Spleen (tissue), 11 donors: ENCODE measurements around the gene AXDND1. TPM values are rescaled to one million over a fixed set of nuclear protein-coding genes. Genes with fewer than 3 reads are reported as not detected.

ENCODE experiments used
- DNase-seq: peaks from one replicate; pipeline ENCODE4 v3.0.0-alpha.2; 2020
- H3K27ac ChIP-seq, 8 donors: fragments of 200-600 bp; sonication (generic) in 7 of 8; 1 replicate in 4 of 8; 2 replicates in 4 of 8; pipeline versions ENCODE4 v1.5.0 to v1.8.0; 2016 to 2021; ENCODE audit warnings: inconsistent platforms in 4 of 8, mild to moderate bottlenecking in 4 of 8, moderate library complexity in 1 of 8
- H3K27me3 ChIP-seq, 7 donors: fragments of 200-600 bp; sonication (generic) in 6 of 7; replicated peaks in 1 of 7; 1 replicate in 4 of 7; 2 replicates in 3 of 7; pipeline versions ENCODE4 v1.5.0 to v1.8.0; 2016 to 2021; ENCODE audit warnings: inconsistent platforms in 3 of 7, mild to moderate bottlenecking in 1 of 7
- H3K36me3 ChIP-seq, 6 donors: fragments of 200-600 bp; sonication (generic) in 5 of 6; 1 replicate in 4 of 6; 2 replicates in 2 of 6; pipeline versions ENCODE4 v1.5.0 to v1.8.0; 2016 to 2021; ENCODE audit warnings: inconsistent platforms in 2 of 6
- H3K4me1 ChIP-seq, 6 donors: fragments of 200-600 bp; sonication (generic) in 5 of 6; 1 replicate in 3 of 6; 2 replicates in 3 of 6; pipeline versions ENCODE4 v1.5.0 to v1.8.0; 2016 to 2021; ENCODE audit warnings: inconsistent platforms in 3 of 6
- H3K4me3 ChIP-seq, 8 donors: fragments of 200-600 bp; sonication (generic) in 7 of 8; 1 replicate in 4 of 8; 2 replicates in 4 of 8; pipeline versions ENCODE4 v1.5.0 to v1.8.0; 2016 to 2021; ENCODE audit warnings: inconsistent platforms in 4 of 8, mild to moderate bottlenecking in 4 of 8, moderate library complexity in 2 of 8
- H3K9me3 ChIP-seq, 8 donors: fragments of 200-600 bp; sonication (generic) in 7 of 8; 1 replicate in 4 of 8; 2 replicates in 4 of 8; pipeline versions ENCODE4 v1.5.0 to v1.8.0; 2016 to 2021; ENCODE audit warnings: inconsistent platforms in 4 of 8
- CTCF ChIP-seq, 11 experiments: fragments of 200-600 bp in 7 of 11; fragments of 450-650 bp in 4 of 11; sonication (generic) in 4 of 11; IDR thresholded peaks in 8 of 11; conservative IDR thresholded peaks in 3 of 11; 1 replicate in 7 of 11; 2 replicates in 4 of 11; pipeline versions ENCODE4 v1.4.0 to v1.8.0; 2016 to 2021; ENCODE audit warnings: antibody characterized with exemption in 11 of 11, inconsistent platforms in 4 of 11, mild to moderate bottlenecking in 1 of 11
- POLR2A ChIP-seq, 3 donors: fragments of 450-650 bp; IDR thresholded peaks; one replicate each; pipeline ENCODE4 v1.5.1; 2017; ENCODE audit warnings: antibody characterized with exemption in 3 of 3, mild to moderate bottlenecking in 1 of 3
- POLR2AphosphoS5 ChIP-seq, 3 donors: sonication (generic); formaldehyde crosslinking; IDR thresholded peaks; one replicate each; pipeline ENCODE4 v1.5.1; 2017; ENCODE audit warnings: antibody characterized with exemption in 3 of 3
- WGBS, 5 donors: extraction: QIAGEN DNeasy Blood & Tissue Kit in 3 of 5; methylation state at CpG; one replicate each; pipeline versions ENCODE4 v1.1.5 to v1.1.7; 2013 to 2018; 5-methylcytosine and 5-hydroxymethylcytosine counted together
- intact Hi-C: fragments of 100-400 bp; cut with DNase I; formaldehyde crosslinking; loops from one replicate; pipeline ENCODE4 v1.15.0; 2023; ENCODE audit warnings: low total_unique reads
- polyA plus RNA-seq, 3 donors: library from polyadenylated mRNA; stranded (reverse); fragments of 200-250 nt; gene quantifications; one replicate each; pipeline ENCODE4 v1.2.1, GENCODE V29; 2013
- total RNA-seq, 7 donors: library from RNA; depleted of rRNA in 3 of 7; stranded (reverse); fragments of >200 nt in 3 of 7; fragmentation: NEBNext Ultra II Directional in 4 of 7; extraction: Animal tissue kit (Norgen Biotek cat#: 25700) in 4 of 7; gene quantifications; one replicate each; pipeline versions ENCODE4 v1.1.0 to v1.2.1, GENCODE V29; 2016 to 2021
- donor health status: healthy with polysubstance abuse.
- donor health status: DM: no; HTN: no; CAD: no; lungs with moderate emphysema.
- donor health status: DM: no; HTN: no; CAD: no.
- donor health status: Bipolar disorder and iron deficiency.
- donor health status: healthy.
- donor health status: DM: no; HTN: no; CAD: no.
- donor health status: DM: yes; HTN: yes; CAD: no.

Gene AXDND1
- total and polyA plus RNA-seq, 10 donors = 0.19 to 0.66 (median 0.21) TPM; not detected in 6

- TF ChIP-seq POLR2A (IDR thresholded peaks at IDR 0.05) = no peak
- no peak for TF ChIP-seq CTCF (IDR thresholded peaks at IDR 0.05 in 8 of 11, conservative IDR thresholded peaks at IDR 0.05 in 3 of 11)
- TF ChIP-seq POLR2AphosphoS5 (IDR thresholded peaks at IDR 0.05) = no peak
- Histone ChIP-seq H3K27me3 (peaks cover 0 to 61% (median 27%) of the 10 kb centered on the region in 7 donors), H3K27ac (no peak overlapping the region), H3K36me3 (no peaks in the 10 kb centered on the region), H3K4me3 (no peak overlapping the region), H3K4me1 (peaks cover 0 to 14% (median 4%) of the 10 kb centered on the region in 6 donors), H3K9me3 (no peaks in the 10 kb centered on the region)
- intact Hi-C loops = no loop called here
- DNase-seq = no peak
- WGBS, 5 donors = 22 to 34% (median 24%) methylated on average over 5 of the region's 5 CpGs
These were observed 210.7 kb downstream of the AXDND1 start for GRCh38 chr1:179576509-179576908.

GRCh38 chr1:179583771-179584320 lies 218.1 kb downstream of the AXDND1 start:
- Histone ChIP-seq H3K9me3 (no peaks in the 10 kb centered on the region), H3K27me3 (peaks cover 0 to 66% (median 9%) of the 10 kb centered on the region in 7 donors), H3K4me1 (peaks cover 0 to 7% (median 4%) of the 10 kb centered on the region in 6 donors), H3K27ac (no peak overlapping the region), H3K36me3 (no peaks in the 10 kb centered on the region), H3K4me3 (no peak overlapping the region)
- TF ChIP-seq CTCF (IDR thresholded peaks at IDR 0.05 in 8 of 11, conservative IDR thresholded peaks at IDR 0.05 in 3 of 11) = no peak
- no peak for TF ChIP-seq POLR2AphosphoS5 (IDR thresholded peaks at IDR 0.05)
- TF ChIP-seq POLR2A (IDR thresholded peaks at IDR 0.05) = no peak
- WGBS, 5 donors = 70 to 80% (median 76%) methylated on average over 5 of the region's 5 CpGs
- DNase-seq = no peak
- intact Hi-C loops = no loop called here

GRCh38 chr1:179586107-179586823 lies 220.5 kb downstream of the AXDND1 start:
- DNase-seq = no peak
- TF ChIP-seq POLR2A (IDR thresholded peaks at IDR 0.05) (no peak), CTCF (IDR thresholded peaks at IDR 0.05 in 8 of 11, conservative IDR thresholded peaks at IDR 0.05 in 3 of 11) (peak in 4 of 11 experiments; percentile 12 to 38 (median 22)), POLR2AphosphoS5 (IDR thresholded peaks at IDR 0.05) (peak in 2 of 3 donors; percentile 58 to 74)
- Histone ChIP-seq H3K36me3 (no peaks in the 10 kb centered on the region), H3K4me3 (peak overlapping the region in 6 of 8 donors; percentile 13 to 53 (median 17)), H3K27me3 (peaks cover 0 to 77% (median 12%) of the 10 kb centered on the region in 7 donors), H3K9me3 (no peaks in the 10 kb centered on the region), H3K27ac (peak overlapping the region in 6 of 8 donors; percentile 47 to 81 (median 64)), H3K4me1 (peaks cover 0 to 7% (median 4%) of the 10 kb centered on the region in 6 donors)
- 9 to 23% (median 13%) methylated on average over 26 to 60 of the region's 60 CpGs for WGBS, 5 donors
- intact Hi-C loops = no loop called here

- H3K36me3 ChIP-seq = no peaks in the 10 kb centered on the region
- no peak for DNase-seq
- intact Hi-C loops = no loop called here
- 78 to 94% (median 86%) methylated on average over 6 of the region's 6 CpGs for WGBS, 5 donors
- H3K4me1 ChIP-seq = peaks cover 0 to 14% (median 6%) of the 10 kb centered on the region in 6 donors
- H3K27me3 ChIP-seq = peaks cover 0 to 87% (median 21%) of the 10 kb centered on the region in 7 donors
- H3K9me3 ChIP-seq = peaks cover 0 to 5% (median 0%) of the 10 kb centered on the region in 8 donors
- no peak overlapping the region for H3K4me3 ChIP-seq
- no peak overlapping the region for H3K27ac ChIP-seq
- TF ChIP-seq POLR2AphosphoS5 (IDR thresholded peaks at IDR 0.05) = no peak
These were observed 221.6 kb downstream of the AXDND1 start for GRCh38 chr1:179587336-179587735.
